K562 (cell line): ENCODE data around the gene AURKB. TPM values are rescaled to one million over a fixed set of nuclear protein-coding genes. Genes with fewer than 3 reads are reported as not detected.

ENCODE experiments used
- PPARD ChIP-seq: fragments of 250-450 bp; sonication (Bioruptor Pico); IDR thresholded peaks from 2 replicates; pipeline ENCODE4 v1.8.0; 2022; ENCODE audit warnings: inconsistent platforms, mild to moderate bottlenecking, moderate library complexity
- SP1 ChIP-seq: sonication (generic); formaldehyde crosslinking; IDR thresholded peaks from 2 replicates; pipeline ENCODE4 v1.8.1; 2022; ENCODE audit warnings: mild to moderate bottlenecking, missing genetic modification reagents
- TEAD1 ChIP-seq, 2 experiments: fragments of 450-650 bp in 1 of 2; sonication (generic) in 1 of 2; formaldehyde crosslinking; IDR thresholded peaks; 2 replicates each; pipeline versions ENCODE4 v1.4.0 to v1.8.0; 2020 to 2022; ENCODE audit warnings: mild to moderate bottlenecking in 2 of 2, missing genetic modification reagents in 1 of 2
- ZBTB26 ChIP-seq: fragments of 450-650 bp; formaldehyde crosslinking; IDR thresholded peaks from 2 replicates; pipeline ENCODE4 v1.4.0; 2022; ENCODE audit warnings: missing genetic modification characterization
- ZKSCAN8 ChIP-seq: fragments of 200-800 bp; sonication (Bioruptor generic); IDR thresholded peaks from 2 replicates; pipeline ENCODE4 v1.6.1; 2016; ENCODE audit warnings: missing genetic modification characterization, missing compliant biosample characterization
- ZNF3 ChIP-seq: fragments of 250-450 bp; sonication (Bioruptor Pico); IDR thresholded peaks from 2 replicates; pipeline ENCODE4 v1.5.0; 2021; ENCODE audit warnings: mild to moderate bottlenecking, moderate library complexity
- ZSCAN29 ChIP-seq: fragments of 450-650 bp; IDR thresholded peaks from 2 replicates; pipeline ENCODE4 v1.6.1; 2017
- polyA plus RNA-seq, 8 experiments: library from polyadenylated mRNA; depleted of rRNA in 4 of 8; stranded (reverse) in 5 of 8; unstranded in 3 of 8; fragments of >200 nt; fragmentation: Nextera tagmentation in 2 of 8; fragmentation: Illumina TruSeq in 1 of 8; extraction: Ambion mirVana in 2 of 8; extraction: Trizol in 1 of 8; gene quantifications; 2 replicates each; pipeline versions ENCODE4 v1.2.1 to v1.2.3, GENCODE V29; 2011 to 2014; ENCODE audit warnings: inconsistent platforms in 1 of 8, missing spikeins in 1 of 8
- total RNA-seq, 7 experiments: library from RNA; depleted of rRNA in 6 of 7; stranded (reverse); fragments of >200 nt in 6 of 7; fragmentation: Illumina TruSeq in 2 of 7; extraction: Trizol in 2 of 7; gene quantifications; 2 replicates each; pipeline versions ENCODE4 v1.2.1 to v1.2.3, GENCODE V29; 2011 to 2021; ENCODE audit warnings: low replicate concordance in 1 of 7
- TF ChIP-seq, protein P1 (sequence below): fragments of 450-650 bp; IDR thresholded peaks from 2 replicates; pipeline ENCODE4 v1.6.1; 2017; ENCODE audit warnings: antibody characterized with exemption, mild to moderate bottlenecking
- TF ChIP-seq, protein P2 (sequence below): fragments of 250-450 bp; sonication (Bioruptor Pico); IDR thresholded peaks from 2 replicates; pipeline ENCODE4 v1.6.1; 2021; ENCODE audit warnings: mild to moderate bottlenecking
- TF ChIP-seq, protein P3 (sequence below): fragments of 250-450 bp; sonication (Bioruptor Pico); IDR thresholded peaks from 2 replicates; pipeline ENCODE4 v1.5.0; 2022; ENCODE audit warnings: mild to moderate bottlenecking
- TF ChIP-seq, protein P4 (sequence below), 2 experiments: fragments of 450-650 bp in 1 of 2; sonication (generic) in 1 of 2; formaldehyde crosslinking in 1 of 2; IDR thresholded peaks in 1 of 2; conservative IDR thresholded peaks in 1 of 2; 2 replicates each; pipeline versions ENCODE4 v1.6.1 to v1.8.1; 2016 to 2023; ENCODE audit warnings: mild to moderate bottlenecking in 2 of 2, moderate library complexity in 2 of 2, inconsistent platforms in 1 of 2, missing genetic modification reagents in 1 of 2

AURKB gene
- total and polyA plus RNA-seq, 9 of the 15 experiments (the other 6 are each of a cell fraction or from before 2014, with no cell fraction given), result 27.2 to 114 (median 74.8) TPM

DNA sequence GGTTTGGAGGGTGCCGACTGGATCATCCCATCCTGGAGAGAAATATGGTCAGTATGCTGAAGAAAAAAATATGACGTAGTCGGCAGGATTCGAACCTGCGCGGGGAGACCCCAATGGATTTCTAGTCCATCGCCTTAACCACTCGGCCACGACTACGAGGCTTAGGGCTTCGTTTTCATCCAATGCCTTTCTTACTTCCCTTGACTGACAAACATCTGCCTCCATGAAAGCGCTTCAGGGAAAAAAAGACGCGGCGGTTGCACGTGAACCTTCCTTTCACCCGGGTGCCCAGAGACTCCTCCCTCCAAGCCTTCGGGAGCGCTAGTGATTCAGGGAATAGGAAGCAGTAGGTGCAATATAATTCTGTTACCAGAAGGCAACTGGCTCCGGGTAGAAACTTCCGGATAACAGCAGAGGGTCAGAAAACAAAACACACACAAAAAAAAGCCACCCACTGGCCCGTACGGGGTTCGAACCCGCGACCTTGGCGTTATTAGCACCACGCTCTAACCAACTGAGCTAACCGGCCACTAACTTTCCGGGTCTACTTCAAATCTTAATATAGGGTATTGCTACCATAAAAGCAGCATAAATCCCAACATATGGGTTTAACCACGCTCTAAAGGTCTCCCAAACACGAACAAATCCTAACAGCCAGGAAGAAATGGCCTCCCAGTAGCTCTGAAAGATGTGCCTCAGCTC lies 16.3 kb upstream of the AURKB start (continued):
- TF ChIP-seq ZBTB26 (CRISPR knock-in tag) (0 out of 2 replicates have a peak, but pooled peaks have one; percentile 9), ZSCAN29 (peak; percentile 73; the same call in 1 of the 2 replicates), PPARD (CRISPR knock-in tag) (no peak), SP1 (CRISPR knock-in tag) (peak; percentile 74), ZNF3 (no peak), TEAD1 (CRISPR knock-in tag; IDR thresholded peaks at IDR 0.05) (no peak), ZKSCAN8 (CRISPR knock-in tag) (peak; percentile 66; the same call in 1 of the 2 replicates)
- TF ChIP-seq, protein P1, sequence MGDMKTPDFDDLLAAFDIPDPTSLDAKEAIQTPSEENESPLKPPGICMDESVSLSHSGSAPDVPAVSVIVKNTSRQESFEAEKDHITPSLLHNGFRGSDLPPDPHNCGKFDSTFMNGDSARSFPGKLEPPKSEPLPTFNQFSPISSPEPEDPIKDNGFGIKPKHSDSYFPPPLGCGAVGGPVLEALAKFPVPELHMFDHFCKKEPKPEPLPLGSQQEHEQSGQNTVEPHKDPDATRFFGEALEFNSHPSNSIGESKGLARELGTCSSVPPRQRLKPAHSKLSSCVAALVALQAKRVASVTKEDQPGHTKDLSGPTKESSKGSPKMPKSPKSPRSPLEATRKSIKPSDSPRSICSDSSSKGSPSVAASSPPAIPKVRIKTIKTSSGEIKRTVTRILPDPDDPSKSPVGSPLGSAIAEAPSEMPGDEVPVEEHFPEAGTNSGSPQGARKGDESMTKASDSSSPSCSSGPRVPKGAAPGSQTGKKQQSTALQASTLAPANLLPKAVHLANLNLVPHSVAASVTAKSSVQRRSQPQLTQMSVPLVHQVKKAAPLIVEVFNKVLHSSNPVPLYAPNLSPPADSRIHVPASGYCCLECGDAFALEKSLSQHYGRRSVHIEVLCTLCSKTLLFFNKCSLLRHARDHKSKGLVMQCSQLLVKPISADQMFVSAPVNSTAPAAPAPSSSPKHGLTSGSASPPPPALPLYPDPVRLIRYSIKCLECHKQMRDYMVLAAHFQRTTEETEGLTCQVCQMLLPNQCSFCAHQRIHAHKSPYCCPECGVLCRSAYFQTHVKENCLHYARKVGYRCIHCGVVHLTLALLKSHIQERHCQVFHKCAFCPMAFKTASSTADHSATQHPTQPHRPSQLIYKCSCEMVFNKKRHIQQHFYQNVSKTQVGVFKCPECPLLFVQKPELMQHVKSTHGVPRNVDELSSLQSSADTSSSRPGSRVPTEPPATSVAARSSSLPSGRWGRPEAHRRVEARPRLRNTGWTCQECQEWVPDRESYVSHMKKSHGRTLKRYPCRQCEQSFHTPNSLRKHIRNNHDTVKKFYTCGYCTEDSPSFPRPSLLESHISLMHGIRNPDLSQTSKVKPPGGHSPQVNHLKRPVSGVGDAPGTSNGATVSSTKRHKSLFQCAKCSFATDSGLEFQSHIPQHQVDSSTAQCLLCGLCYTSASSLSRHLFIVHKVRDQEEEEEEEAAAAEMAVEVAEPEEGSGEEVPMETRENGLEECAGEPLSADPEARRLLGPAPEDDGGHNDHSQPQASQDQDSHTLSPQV, result peak; percentile 70; the same call in 1 of the 2 replicates
- TF ChIP-seq, protein P2, sequence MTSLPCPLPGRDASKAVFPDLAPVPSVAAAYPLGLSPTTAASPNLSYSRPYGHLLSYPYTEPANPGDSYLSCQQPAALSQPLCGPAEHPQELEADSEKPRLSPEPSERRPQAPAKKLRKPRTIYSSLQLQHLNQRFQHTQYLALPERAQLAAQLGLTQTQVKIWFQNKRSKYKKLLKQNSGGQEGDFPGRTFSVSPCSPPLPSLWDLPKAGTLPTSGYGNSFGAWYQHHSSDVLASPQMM (CRISPR knock-in tag), result 0 out of 2 replicates have a peak, but pooled peaks have one; percentile 34
- TF ChIP-seq, protein P3, sequence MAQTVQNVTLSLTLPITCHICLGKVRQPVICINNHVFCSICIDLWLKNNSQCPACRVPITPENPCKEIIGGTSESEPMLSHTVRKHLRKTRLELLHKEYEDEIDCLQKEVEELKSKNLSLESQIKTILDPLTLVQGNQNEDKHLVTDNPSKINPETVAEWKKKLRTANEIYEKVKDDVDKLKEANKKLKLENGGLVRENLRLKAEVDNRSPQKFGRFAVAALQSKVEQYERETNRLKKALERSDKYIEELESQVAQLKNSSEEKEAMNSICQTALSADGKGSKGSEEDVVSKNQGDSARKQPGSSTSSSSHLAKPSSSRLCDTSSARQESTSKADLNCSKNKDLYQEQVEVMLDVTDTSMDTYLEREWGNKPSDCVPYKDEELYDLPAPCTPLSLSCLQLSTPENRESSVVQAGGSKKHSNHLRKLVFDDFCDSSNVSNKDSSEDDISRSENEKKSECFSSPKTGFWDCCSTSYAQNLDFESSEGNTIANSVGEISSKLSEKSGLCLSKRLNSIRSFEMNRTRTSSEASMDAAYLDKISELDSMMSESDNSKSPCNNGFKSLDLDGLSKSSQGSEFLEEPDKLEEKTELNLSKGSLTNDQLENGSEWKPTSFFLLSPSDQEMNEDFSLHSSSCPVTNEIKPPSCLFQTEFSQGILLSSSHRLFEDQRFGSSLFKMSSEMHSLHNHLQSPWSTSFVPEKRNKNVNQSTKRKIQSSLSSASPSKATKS (CRISPR knock-in tag), result no peak
- TF ChIP-seq, protein P4, sequence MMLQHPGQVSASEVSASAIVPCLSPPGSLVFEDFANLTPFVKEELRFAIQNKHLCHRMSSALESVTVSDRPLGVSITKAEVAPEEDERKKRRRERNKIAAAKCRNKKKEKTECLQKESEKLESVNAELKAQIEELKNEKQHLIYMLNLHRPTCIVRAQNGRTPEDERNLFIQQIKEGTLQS (IDR thresholded peaks at IDR 0.05), result peak; percentile 51; the same call in 1 of the 2 replicates
- TF ChIP-seq, protein P4 (CRISPR knock-in tag; conservative IDR thresholded peaks at IDR 0.05), result no peak
